ENCODE measurements around the gene RIMBP2.

- no peak for TF ChIP-seq CTCF (IDR thresholded peaks at IDR 0.05; ENCODE audit: low read length)
- TF ChIP-seq EZH2 (IDR thresholded peaks at IDR 0.05; ENCODE audit: borderline replicate concordance, low read length) = no peak
Observed at GRCh38 chr12:130546494-130546893, 169.6 kb downstream of the RIMBP2 start.
